GM12892 (cell line): ENCODE results near the gene DZIP1.

Source experiments
- POLR2A ChIP-seq: IDR thresholded peaks from 2 replicates; pipeline ENCODE4 v1.6.1; 2011; ENCODE audit warnings: low read depth, low read length, control low read depth
- POLR2AphosphoS5 ChIP-seq: IDR thresholded peaks from 2 replicates; pipeline ENCODE4 v1.6.1; 2011; ENCODE audit warnings: low read depth, low read length, control low read depth
- TAF1 ChIP-seq: IDR thresholded peaks from 2 replicates; pipeline ENCODE4 v1.6.1; 2011; ENCODE audit warnings: low read depth, mild to moderate bottlenecking, control low read depth, low read length, borderline replicate concordance

DNA sequence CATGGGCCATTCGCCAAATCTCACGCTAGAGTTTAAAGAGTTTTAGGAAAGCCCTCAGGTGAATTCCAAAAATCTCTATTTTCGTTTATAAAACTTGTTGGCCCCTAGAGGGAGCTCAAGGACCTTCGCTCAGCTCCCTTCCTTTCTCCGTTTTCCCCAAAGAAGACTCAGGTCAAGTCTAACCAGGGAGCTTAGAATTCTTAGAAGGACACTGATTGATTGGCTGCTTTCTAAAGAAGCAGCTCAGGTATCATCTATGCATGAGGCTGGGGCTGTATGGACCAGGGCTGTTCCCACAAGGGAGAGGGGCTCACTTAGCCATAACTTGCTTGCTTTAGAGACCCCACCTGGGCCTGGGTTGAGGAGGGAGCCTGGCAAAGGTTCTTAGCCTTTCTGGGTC, 20.5 kb downstream of the DZIP1 start:
- no peak for TF ChIP-seq POLR2AphosphoS5
- TF ChIP-seq TAF1, result no peak
- TF ChIP-seq POLR2A, result no peak
